Ramos (cell line): ENCODE data around the gene VAV3.

Experiments
- in situ Hi-C: fragments of 300-500 bp; cut with MboI; formaldehyde crosslinking; loops from one replicate; pipeline ENCODE4 v1.14.3; 2022; ENCODE audit warnings: low sequenced_read_pairs; ENCODE audit not compliant: unreplicated experiment

The VAV3 gene

GRCh38 chr1:107563441-107563840, 401.5 kb downstream of the VAV3 start:
- in situ Hi-C loops, result no loop called here

DNA sequence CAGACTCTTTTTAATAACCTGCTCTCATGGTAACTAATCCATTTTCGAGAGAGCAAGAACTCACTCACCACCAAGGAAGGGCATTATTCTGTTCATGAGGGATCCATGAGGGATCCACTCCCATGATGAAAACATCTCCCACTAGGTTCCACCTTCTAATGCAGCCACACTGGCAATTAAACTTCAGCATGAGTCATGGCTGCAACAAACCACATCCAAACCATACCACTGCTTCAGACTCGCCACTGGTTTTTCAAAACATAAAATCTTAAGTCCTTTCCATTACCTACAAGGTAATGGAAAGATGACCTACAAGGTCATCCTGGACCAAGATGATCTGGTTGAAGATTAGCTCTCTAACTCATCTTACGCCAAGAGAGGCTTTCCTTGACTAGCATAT, 405.1 kb downstream of the VAV3 start:
- in situ Hi-C loops, result no loop called here

- in situ Hi-C loops, result no loop called here
These were observed 407.9 kb downstream of the VAV3 start for GRCh38 chr1:107557095-107557494.

GRCh38 chr1:107555578-107555977, 409.4 kb downstream of the VAV3 start:
- in situ Hi-C loops, result no loop called here

- in situ Hi-C loops, result no loop called here
These were observed 412.2 kb downstream of the VAV3 start for GRCh38 chr1:107552781-107553180.

- in situ Hi-C loops, result no loop called here
These were observed 413.5 kb downstream of the VAV3 start for GRCh38 chr1:107551456-107551855.

- in situ Hi-C loops, result no loop called here
These were observed 414.6 kb downstream of the VAV3 start for GRCh38 chr1:107550358-107550757.

DNA sequence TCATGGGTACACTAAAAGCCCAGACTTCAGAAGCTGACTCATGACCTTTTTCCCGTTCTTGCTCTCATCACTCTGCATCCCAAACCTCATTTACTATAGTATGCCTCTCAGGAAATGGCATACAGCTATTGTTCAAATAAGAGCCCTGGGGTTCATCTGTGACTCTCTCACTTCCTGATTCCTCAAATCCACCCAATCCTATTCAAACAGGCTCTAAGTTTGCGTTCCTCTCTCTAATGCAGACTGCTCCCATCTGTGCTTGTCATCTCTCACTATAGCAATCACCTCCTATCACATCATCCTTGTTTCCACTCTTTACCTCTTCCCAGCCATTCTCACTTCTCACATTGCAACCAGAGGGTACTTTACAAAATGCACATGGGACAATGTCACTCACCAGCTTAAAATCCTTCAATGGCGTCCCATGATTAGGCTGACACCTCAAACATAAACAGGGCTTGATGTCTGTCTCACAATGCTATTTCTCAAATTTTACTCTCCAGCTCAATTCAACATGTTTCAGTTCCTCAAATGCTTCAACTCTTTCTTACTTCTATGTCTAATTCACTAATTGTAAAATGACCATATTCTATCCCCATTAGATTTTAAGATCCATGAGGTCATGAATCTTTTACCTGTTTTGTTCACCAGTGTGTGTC, 415.7 kb downstream of the VAV3 start:
- in situ Hi-C loops, result no loop called here

- in situ Hi-C loops, result no loop called here
These were observed 416.7 kb downstream of the VAV3 start for GRCh38 chr1:107548276-107548675.

- in situ Hi-C loops, result no loop called here
These were observed 417.4 kb downstream of the VAV3 start for GRCh38 chr1:107547363-107548155.

DNA sequence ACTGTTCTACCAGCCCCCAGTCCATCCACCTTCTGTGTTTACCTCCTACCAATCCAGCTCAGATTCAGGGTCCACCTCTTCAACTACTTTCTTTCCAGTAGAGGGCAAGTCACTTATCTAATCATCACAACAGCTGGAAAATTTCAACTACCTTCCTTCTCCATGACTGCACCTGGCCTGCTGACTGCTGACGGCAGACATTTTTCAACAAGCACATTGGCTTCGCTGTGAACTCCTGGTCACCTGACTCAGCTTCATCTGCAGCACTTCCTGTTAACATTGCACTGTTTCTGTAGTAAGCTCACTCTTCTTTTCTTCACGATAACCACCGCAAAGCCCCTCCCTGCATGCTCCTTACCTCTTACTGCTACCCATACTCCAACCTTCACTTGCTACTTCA, 418.4 kb downstream of the VAV3 start:
- in situ Hi-C loops, result no loop called here

DNA sequence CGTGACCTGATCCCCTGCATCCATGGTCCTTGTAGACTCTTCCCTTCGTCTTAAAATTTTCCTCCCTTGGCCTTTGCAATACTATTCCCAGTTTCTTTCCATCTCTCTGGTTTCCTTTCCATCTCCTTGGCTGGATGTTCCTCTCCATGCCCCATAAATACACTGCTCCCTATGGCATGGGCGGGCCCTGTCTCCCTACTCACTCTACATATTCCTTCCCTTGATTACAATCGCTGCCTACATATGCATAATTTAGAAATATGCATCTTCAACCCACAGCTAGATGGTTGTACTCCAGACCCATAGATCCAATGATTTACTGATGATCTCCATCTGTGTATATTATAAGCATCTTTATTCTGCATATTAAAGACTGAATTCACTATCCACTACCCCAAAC, 419.1 kb downstream of the VAV3 start:
- in situ Hi-C loops, result no loop called here

GRCh38 chr1:107545056-107545577, 419.9 kb downstream of the VAV3 start:
- in situ Hi-C loops, result no loop called here

DNA sequence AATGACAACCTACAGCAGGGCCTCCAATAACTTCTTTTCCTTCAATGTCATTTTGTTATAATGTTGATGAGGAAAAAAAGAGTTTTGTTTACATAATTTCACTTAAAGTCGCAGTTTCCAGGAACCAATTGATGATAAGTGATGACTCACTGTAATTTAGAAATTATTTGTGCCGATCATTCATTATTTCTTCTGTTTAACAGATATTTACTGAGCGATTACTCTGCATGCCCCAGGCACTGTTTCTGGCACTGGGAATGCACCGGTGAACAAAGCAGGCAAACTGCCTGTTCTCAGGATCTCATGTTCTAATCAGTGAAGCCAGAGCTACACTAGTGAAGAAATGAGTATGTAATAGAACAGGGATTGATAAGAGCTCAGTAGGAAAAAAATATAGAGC, 420.7 kb downstream of the VAV3 start:
- in situ Hi-C loops, result no loop called here

DNA sequence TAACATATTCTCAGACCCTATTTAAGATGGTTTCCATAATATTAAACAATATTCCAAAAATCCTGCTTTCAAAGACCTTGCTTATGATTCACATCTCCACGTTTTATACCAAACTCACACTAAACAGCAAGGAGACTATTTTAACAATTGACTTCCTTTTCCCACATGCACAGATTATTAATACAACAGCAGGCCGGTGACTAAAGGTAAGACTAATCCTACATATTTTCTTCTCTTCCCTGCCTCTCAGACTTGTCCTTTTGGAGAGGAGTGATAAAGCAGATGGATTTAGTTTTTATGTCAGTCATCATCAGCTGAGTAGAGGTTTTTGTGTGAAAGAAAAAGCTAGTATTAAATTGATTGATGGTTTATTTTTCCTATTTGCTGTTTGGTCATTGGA, 423.6 kb downstream of the VAV3 start:
- in situ Hi-C loops, result no loop called here

GRCh38 chr1:107538502-107538901, 426.5 kb downstream of the VAV3 start:
- in situ Hi-C loops, result no loop called here

- in situ Hi-C loops, result no loop called here
These were observed 428.7 kb downstream of the VAV3 start for GRCh38 chr1:107536266-107536665.

DNA sequence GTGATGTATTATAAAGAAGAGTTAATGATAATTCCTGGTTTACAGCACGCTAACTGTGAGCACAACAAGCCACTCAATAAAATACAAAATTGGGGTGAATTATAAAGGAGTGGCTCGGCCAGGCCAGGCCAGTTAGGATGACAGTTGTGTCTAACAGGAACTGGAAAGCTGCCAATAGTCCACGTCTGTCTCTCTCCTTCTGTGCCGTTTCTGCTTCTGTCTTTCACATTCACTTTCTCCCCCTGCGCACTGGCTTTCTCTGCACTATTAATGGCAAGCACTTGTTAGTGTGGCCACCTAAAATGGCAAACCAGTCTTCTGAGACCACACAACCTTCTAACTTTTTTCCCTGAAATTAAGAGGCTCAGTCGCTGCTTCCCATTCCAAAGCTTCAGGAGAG, 429.9 kb downstream of the VAV3 start:
- in situ Hi-C loops, result no loop called here

- in situ Hi-C loops, result no loop called here
These were observed 430.3 kb downstream of the VAV3 start for GRCh38 chr1:107534632-107535031.

DNA sequence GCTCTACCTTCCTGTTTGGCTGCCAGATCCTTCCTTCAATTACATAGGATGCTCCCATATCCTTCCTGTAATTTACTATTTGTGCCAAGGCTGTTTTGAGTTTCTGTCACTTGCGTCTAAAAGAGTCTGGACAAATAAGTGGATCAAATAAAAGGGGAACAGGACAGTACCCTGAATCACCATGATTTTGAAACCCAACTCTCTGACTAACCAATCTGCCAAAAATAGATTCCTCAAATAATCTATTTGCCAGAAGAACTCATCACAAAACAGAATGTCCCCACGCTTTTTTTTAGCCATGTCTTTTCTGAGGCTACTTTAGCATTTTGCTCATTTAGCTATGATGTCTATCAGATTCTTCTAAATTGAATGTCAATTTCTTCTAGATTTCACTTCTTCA, 431.5 kb downstream of the VAV3 start:
- in situ Hi-C loops, result no loop called here

DNA sequence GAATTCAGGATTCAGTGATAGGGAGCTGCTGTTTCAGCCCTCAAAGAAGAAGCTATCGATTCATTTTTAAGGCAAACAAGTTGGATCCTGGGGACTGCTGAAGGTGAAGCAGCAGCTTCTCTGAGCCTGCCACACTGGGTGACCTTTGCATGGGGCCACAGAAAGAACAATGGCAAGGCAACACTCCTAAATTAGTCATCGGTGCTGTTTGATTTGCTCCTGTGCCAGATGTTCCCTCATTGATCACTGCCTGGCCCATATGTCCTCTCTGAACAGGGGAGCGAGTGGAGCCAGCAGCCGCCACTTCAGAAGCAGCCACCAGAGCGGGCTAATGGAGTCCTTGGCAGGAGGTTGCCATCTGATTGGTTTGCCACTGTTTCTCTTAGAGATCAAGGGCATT, 432.7 kb downstream of the VAV3 start:
- in situ Hi-C loops, result no loop called here
